Smooth muscle cell (in vitro differentiated cells): ENCODE results near the gene PPCDC. TPM values are rescaled to one million over a fixed set of nuclear protein-coding genes. Genes with fewer than 3 reads are reported as not detected.
A peak's percentile ranks its signal among the peaks of the same experiment; 100 is the strongest.

ENCODE experiments used
- DNase-seq: peaks from one replicate; lab custom pipeline; 2025; ENCODE audit not compliant: unreplicated experiment; lab: John Stamatoyannopoulos, UW
- H2AFZ ChIP-seq: fragments of 200-600 bp; sonication (generic); 2 replicates; pipeline ENCODE4 v1.6.0; 2016; ENCODE audit warnings: antibody characterized with exemption, low read depth, mild to moderate bottlenecking
- H3F3A ChIP-seq: fragments of 200-600 bp; sonication (generic); 2 replicates; pipeline ENCODE4 v1.6.0; 2017; ENCODE audit warnings: antibody characterized with exemption, low read depth
- H3K27ac ChIP-seq: fragments of 200-600 bp; sonication (generic); 2 replicates; pipeline ENCODE4 v1.5.1; 2016; ENCODE audit warnings: low read depth, mild to moderate bottlenecking
- H3K27me3 ChIP-seq: fragments of 200-600 bp; sonication (generic); 2 replicates; pipeline ENCODE4 v1.6.1; 2016; ENCODE audit warnings: low read depth, mild to moderate bottlenecking
- H3K36me3 ChIP-seq: fragments of 200-600 bp; sonication (generic); 2 replicates; pipeline ENCODE4 v1.5.1; 2016; ENCODE audit warnings: low read depth
- H3K4me1 ChIP-seq: fragments of 200-600 bp; sonication (generic); 2 replicates; pipeline ENCODE4 v1.5.1; 2016; ENCODE audit warnings: low read depth
- H3K4me2 ChIP-seq: fragments of 200-600 bp; sonication (generic); 2 replicates; pipeline ENCODE4 v1.6.0; 2016; ENCODE audit warnings: mild to moderate bottlenecking
- H3K4me3 ChIP-seq: fragments of 200-600 bp; sonication (generic); 2 replicates; pipeline ENCODE4 v1.5.1; 2016; ENCODE audit warnings: mild to moderate bottlenecking
- H3K79me2 ChIP-seq: fragments of 200-600 bp; sonication (generic); 2 replicates; pipeline ENCODE4 v1.6.0; 2016; ENCODE audit warnings: low read depth, mild to moderate bottlenecking
- H3K9ac ChIP-seq: fragments of 200-600 bp; sonication (generic); 2 replicates; pipeline ENCODE4 v1.6.0; 2016; ENCODE audit warnings: low read depth
- H3K9me3 ChIP-seq: fragments of 200-600 bp; sonication (generic); replicated peaks from 2 replicates; pipeline ENCODE4 v1.5.1; 2016; ENCODE audit warnings: low read depth
- H4K20me1 ChIP-seq: fragments of 200-600 bp; sonication (generic); 2 replicates; pipeline ENCODE4 v1.6.0; 2016; ENCODE audit warnings: low read depth
- WGBS: methylation state at CpG from one replicate; pipeline ENCODE4 v1.1.7; 2016; ENCODE audit warnings: low lambda C conversion rate; 5-methylcytosine and 5-hydroxymethylcytosine counted together
- polyA plus RNA-seq: library from polyadenylated mRNA; unstranded; fragments of >200 nt; fragmentation: Nextera tagmentation; extraction: Ambion mirVana; gene quantifications from 2 replicates; pipeline ENCODE4 v1.2.1, GENCODE V29; 2016
- total RNA-seq: library from RNA; depleted of rRNA; stranded (reverse); fragments of >200 nt; gene quantifications from 2 replicates; pipeline ENCODE4 v1.2.3, GENCODE V29; 2014
- TF ChIP-seq, protein P1 (sequence below): fragments of 200-600 bp; sonication (generic); IDR thresholded peaks from 2 replicates; pipeline ENCODE4 v1.5.1; 2017; ENCODE audit warnings: borderline replicate concordance, mild to moderate bottlenecking, antibody characterized with exemption; ENCODE audit not compliant: insufficient read depth, poor library complexity, severe bottlenecking

The PPCDC gene
- total and polyA plus RNA-seq, 2 experiments from 2014 or later, result 7.8 to 33.7 TPM

DNA sequence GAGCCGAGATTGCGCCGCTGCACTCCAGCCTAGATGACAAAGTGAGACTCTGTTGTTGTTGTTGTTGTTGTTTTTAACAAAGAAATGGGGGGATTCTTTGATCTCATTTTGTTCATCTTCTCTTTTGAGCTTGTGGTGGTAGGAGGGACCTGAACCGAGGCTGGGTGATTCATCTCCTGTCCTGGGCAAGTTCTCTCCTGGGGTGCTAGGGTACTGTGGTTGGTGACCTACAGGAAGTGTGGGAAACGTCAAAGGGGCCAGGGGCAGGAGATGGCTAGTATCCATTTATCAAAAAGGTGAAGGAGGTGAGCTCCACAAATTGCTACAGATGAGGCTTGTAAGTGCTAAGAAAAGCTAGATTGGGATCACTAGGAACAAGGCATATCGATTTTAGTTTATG is 14.3 kb downstream of the PPCDC start:
- TF ChIP-seq, protein P1, sequence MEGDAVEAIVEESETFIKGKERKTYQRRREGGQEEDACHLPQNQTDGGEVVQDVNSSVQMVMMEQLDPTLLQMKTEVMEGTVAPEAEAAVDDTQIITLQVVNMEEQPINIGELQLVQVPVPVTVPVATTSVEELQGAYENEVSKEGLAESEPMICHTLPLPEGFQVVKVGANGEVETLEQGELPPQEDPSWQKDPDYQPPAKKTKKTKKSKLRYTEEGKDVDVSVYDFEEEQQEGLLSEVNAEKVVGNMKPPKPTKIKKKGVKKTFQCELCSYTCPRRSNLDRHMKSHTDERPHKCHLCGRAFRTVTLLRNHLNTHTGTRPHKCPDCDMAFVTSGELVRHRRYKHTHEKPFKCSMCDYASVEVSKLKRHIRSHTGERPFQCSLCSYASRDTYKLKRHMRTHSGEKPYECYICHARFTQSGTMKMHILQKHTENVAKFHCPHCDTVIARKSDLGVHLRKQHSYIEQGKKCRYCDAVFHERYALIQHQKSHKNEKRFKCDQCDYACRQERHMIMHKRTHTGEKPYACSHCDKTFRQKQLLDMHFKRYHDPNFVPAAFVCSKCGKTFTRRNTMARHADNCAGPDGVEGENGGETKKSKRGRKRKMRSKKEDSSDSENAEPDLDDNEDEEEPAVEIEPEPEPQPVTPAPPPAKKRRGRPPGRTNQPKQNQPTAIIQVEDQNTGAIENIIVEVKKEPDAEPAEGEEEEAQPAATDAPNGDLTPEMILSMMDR, result no peak
- Histone ChIP-seq H3K4me2 (no peak overlapping the region), H3K27me3 (no peaks in the 10 kb centered on the region), H3K36me3 (no peaks in the 10 kb centered on the region), H3K4me3 (no peak overlapping the region), H3K9ac (no peak overlapping the region), H3K79me2 (no peaks in the 10 kb centered on the region), H3F3A (no peaks in the 10 kb centered on the region), H2AFZ (no peak overlapping the region), H4K20me1 (no peaks in the 10 kb centered on the region), H3K9me3 (no peaks in the 10 kb centered on the region), H3K4me1 (no peaks in the 10 kb centered on the region), H3K27ac (no peak overlapping the region)
- 86% methylated on average over 6 of the region's 6 CpGs for WGBS
- DNase-seq, result no peak

DNA sequence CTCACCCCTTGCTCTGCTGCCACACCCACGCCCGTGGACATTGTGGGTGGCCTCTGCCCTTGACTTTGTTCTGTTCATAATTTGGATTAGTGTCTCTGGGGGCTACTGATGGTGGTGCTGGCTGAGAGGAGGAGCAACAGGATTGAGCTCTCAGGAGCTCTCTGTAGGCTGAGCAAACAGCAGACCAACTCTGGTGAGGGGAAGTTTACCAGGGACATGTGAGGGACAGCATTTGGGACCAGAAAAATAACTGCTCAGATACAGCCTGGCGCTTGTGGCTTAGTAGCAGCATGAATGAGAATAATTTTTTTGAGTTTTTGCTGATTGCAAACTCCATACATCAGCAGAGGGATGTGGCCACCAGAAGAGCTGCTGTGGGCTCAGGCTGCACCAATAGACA is 14.8 kb downstream of the PPCDC start:
- 92% methylated on average over 3 of the region's 3 CpGs for WGBS
- no peak overlapping the region for H3K27ac ChIP-seq
- TF ChIP-seq, protein P1, result no peak
- no peaks in the 10 kb centered on the region for H3K27me3 ChIP-seq
- H3K9ac ChIP-seq, result no peak overlapping the region
- H4K20me1 ChIP-seq, result no peaks in the 10 kb centered on the region
- no peaks in the 10 kb centered on the region for H3K36me3 ChIP-seq
- DNase-seq, result no peak
- H2AFZ ChIP-seq, result no peak overlapping the region
- no peaks in the 10 kb centered on the region for H3F3A ChIP-seq
- no peak overlapping the region for H3K4me2 ChIP-seq
- H3K4me3 ChIP-seq, result no peak overlapping the region
- H3K9me3 ChIP-seq, result no peaks in the 10 kb centered on the region
- no peaks in the 10 kb centered on the region for H3K4me1 ChIP-seq
- no peaks in the 10 kb centered on the region for H3K79me2 ChIP-seq

DNA sequence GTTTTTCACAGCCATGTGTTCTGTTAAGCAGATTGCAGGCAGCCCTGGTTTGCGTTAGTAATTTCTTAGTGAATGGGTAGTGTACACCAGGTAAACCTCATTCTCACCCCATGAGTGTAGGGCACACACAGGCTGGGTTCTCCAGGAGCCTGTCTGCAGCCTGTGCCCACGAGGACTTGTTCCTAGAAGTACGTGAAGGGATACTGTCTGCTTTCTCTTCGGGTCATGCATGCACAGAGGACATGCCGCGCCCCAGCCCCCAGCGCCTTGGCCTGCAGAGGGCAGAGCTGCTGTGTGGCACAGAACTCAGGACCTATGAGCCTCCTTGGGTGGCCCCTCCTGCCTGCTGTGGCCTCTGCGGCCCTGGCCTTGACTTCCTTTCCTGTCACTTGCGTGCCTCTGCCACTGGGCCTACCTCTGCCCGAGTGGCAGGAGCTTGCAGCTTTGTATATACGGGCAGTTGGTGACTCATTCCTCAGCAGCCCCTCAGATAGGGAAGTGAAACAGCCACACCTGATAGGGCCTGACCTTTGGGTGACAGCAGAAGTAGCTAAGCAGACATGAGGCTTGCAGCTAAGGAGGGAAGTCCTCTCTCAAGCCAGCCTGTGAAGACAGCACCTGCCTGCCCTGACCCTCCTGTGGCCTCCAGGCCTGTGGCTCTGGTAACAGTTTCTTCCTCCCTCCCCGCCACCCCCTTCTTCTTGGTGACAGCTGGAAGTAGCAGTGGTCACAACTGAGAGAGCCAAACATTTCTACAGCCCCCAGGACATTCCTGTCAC is 19.5 kb downstream of the PPCDC start:
- peak overlapping the region; percentile 70 for H3K27ac ChIP-seq
- no peaks in the 10 kb centered on the region for H4K20me1 ChIP-seq
- H3K4me3 ChIP-seq, result no peak overlapping the region
- DNase-seq, result peak; percentile 40
- TF ChIP-seq, protein P1, result peak; percentile 43
- no peaks in the 10 kb centered on the region for H3K9me3 ChIP-seq
- H3F3A ChIP-seq, result peaks cover 10% of the 10 kb centered on the region
- H3K9ac ChIP-seq, result no peak overlapping the region
- H3K79me2 ChIP-seq, result no peaks in the 10 kb centered on the region
- no peaks in the 10 kb centered on the region for H3K27me3 ChIP-seq
- H3K36me3 ChIP-seq, result no peaks in the 10 kb centered on the region
- WGBS, result 56% methylated on average over 12 of the region's 12 CpGs
- peaks cover 14% of the 10 kb centered on the region for H3K4me1 ChIP-seq
- H3K4me2 ChIP-seq, result peak overlapping the region; percentile 49
- no peak overlapping the region for H2AFZ ChIP-seq
